SK-N-SH treated with all-trans-retinoic acid at 6 μM for 48 hours (cell line): ENCODE measurements around the gene SCRN1.

Experiments
- ARNTL ChIP-seq: fragments of 450-650 bp; formaldehyde crosslinking; IDR thresholded peaks from 2 replicates; pipeline ENCODE4 v1.5.0; 2020; ENCODE audit warnings: low read depth, mild to moderate bottlenecking, moderate library complexity, borderline replicate concordance
- BACH2 ChIP-seq: fragments of 250-450 bp; sonication (Bioruptor Pico); IDR thresholded peaks from 2 replicates; pipeline ENCODE4 v1.9.0; 2021; ENCODE audit warnings: mild to moderate bottlenecking, borderline replicate concordance
- CSDC2 ChIP-seq: fragments of 250-450 bp; sonication (Bioruptor Pico); IDR thresholded peaks from 2 replicates; pipeline ENCODE4 v1.5.0; 2020; ENCODE audit warnings: mild to moderate bottlenecking, moderate library complexity
- CSRNP3 ChIP-seq: fragments of 250-450 bp; sonication (Bioruptor Pico); IDR thresholded peaks from 2 replicates; pipeline ENCODE4 v1.5.1; 2021; ENCODE audit warnings: mild to moderate bottlenecking, moderate library complexity
- ESRRG ChIP-seq: fragments of 250-450 bp; sonication (Bioruptor Pico); IDR thresholded peaks from 2 replicates; pipeline ENCODE4 v1.6.1; 2021; ENCODE audit warnings: mild to moderate bottlenecking
- ISL1 ChIP-seq: fragments of 250-450 bp; sonication (Bioruptor Pico); IDR thresholded peaks from 2 replicates; pipeline ENCODE4 v2.1.2; 2022; ENCODE audit warnings: mild to moderate bottlenecking, moderate library complexity
- OSR1 ChIP-seq: fragments of 250-450 bp; sonication (Bioruptor Pico); IDR thresholded peaks from 2 replicates; pipeline ENCODE4 v1.8.0; 2022; ENCODE audit warnings: moderate library complexity, mild to moderate bottlenecking, inconsistent platforms
- PATZ1 ChIP-seq: fragments of 250-450 bp; sonication (Bioruptor Pico); IDR thresholded peaks from 2 replicates; pipeline ENCODE4 v1.8.0; 2020; ENCODE audit warnings: mild to moderate bottlenecking, moderate library complexity, borderline replicate concordance
- RARB ChIP-seq: fragments of 250-450 bp; sonication (Bioruptor Pico); IDR thresholded peaks from 2 replicates; pipeline ENCODE4 v1.8.0; 2021; ENCODE audit warnings: mild to moderate bottlenecking, moderate library complexity
- SNAI2 ChIP-seq: fragments of 250-450 bp; sonication (Bioruptor Pico); IDR thresholded peaks from 2 replicates; pipeline ENCODE4 v1.5.0; 2020; ENCODE audit warnings: mild to moderate bottlenecking, moderate library complexity
- ZC3H10 ChIP-seq: fragments of 250-450 bp; sonication (Bioruptor Pico); IDR thresholded peaks from 2 replicates; pipeline ENCODE4 v1.5.1; 2021; ENCODE audit warnings: mild to moderate bottlenecking, moderate library complexity
- ZFP3 ChIP-seq: fragments of 250-450 bp; sonication (Bioruptor Pico); IDR thresholded peaks from 2 replicates; pipeline ENCODE4 v1.5.0; 2020; ENCODE audit warnings: mild to moderate bottlenecking, moderate library complexity
- ZFP30 ChIP-seq: fragments of 450-650 bp; formaldehyde crosslinking; IDR thresholded peaks from 2 replicates; pipeline ENCODE4 v1.5.0; 2022; ENCODE audit warnings: mild to moderate bottlenecking, moderate library complexity
- ZNF8 ChIP-seq: fragments of 450-650 bp; formaldehyde crosslinking; IDR thresholded peaks from 2 replicates; pipeline ENCODE4 v1.5.0; 2020; ENCODE audit warnings: mild to moderate bottlenecking, moderate library complexity

GRCh38 chr7:29976673-29977415 lies 12.8 kb downstream of the SCRN1 start:
- no peak for TF ChIP-seq ESRRG (CRISPR knock-in tag)
- TF ChIP-seq ZFP3 (CRISPR knock-in tag): no peak
- TF ChIP-seq SNAI2: no peak
- TF ChIP-seq OSR1 (CRISPR knock-in tag): no peak
- TF ChIP-seq RARB (CRISPR knock-in tag): no peak
- TF ChIP-seq ZFP30 (CRISPR knock-in tag): no peak
- no peak for TF ChIP-seq CSDC2 (CRISPR knock-in tag)
- no peak for TF ChIP-seq ZNF8 (CRISPR knock-in tag)
- no peak for TF ChIP-seq ZC3H10 (CRISPR knock-in tag)
- TF ChIP-seq ARNTL (CRISPR knock-in tag): no peak
- no peak for TF ChIP-seq CSRNP3 (CRISPR knock-in tag)
- no peak for TF ChIP-seq ISL1 (CRISPR knock-in tag)
- TF ChIP-seq BACH2 (CRISPR knock-in tag): no peak
- TF ChIP-seq PATZ1: no peak
